SK-N-DZ (cell line): ENCODE results near the gene CHRNB1. TPM values are rescaled to one million over a fixed set of nuclear protein-coding genes. Genes with fewer than 3 reads are reported as not detected.

Source experiments
- DNase-seq: peaks from one replicate; pipeline ENCODE4 v3.0.0-alpha.2; 2015; ENCODE audit warnings: low spot score
- polyA plus RNA-seq, 2 experiments: library from polyadenylated mRNA; depleted of rRNA; stranded (reverse); fragments of >200 nt; gene quantifications; 2 replicates each; pipeline ENCODE4 v1.2.3, GENCODE V29; 2014

The CHRNB1 gene, protein sequence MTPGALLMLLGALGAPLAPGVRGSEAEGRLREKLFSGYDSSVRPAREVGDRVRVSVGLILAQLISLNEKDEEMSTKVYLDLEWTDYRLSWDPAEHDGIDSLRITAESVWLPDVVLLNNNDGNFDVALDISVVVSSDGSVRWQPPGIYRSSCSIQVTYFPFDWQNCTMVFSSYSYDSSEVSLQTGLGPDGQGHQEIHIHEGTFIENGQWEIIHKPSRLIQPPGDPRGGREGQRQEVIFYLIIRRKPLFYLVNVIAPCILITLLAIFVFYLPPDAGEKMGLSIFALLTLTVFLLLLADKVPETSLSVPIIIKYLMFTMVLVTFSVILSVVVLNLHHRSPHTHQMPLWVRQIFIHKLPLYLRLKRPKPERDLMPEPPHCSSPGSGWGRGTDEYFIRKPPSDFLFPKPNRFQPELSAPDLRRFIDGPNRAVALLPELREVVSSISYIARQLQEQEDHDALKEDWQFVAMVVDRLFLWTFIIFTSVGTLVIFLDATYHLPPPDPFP
- 11.4 and 13.7 TPM in 2 replicates for polyA plus RNA-seq (2014; cell fraction: cytosol; rRNA removed)
- polyA plus RNA-seq (2014; cell fraction: nucleus; rRNA removed): 1.5 and 3.1 TPM in 2 replicates

DNA sequence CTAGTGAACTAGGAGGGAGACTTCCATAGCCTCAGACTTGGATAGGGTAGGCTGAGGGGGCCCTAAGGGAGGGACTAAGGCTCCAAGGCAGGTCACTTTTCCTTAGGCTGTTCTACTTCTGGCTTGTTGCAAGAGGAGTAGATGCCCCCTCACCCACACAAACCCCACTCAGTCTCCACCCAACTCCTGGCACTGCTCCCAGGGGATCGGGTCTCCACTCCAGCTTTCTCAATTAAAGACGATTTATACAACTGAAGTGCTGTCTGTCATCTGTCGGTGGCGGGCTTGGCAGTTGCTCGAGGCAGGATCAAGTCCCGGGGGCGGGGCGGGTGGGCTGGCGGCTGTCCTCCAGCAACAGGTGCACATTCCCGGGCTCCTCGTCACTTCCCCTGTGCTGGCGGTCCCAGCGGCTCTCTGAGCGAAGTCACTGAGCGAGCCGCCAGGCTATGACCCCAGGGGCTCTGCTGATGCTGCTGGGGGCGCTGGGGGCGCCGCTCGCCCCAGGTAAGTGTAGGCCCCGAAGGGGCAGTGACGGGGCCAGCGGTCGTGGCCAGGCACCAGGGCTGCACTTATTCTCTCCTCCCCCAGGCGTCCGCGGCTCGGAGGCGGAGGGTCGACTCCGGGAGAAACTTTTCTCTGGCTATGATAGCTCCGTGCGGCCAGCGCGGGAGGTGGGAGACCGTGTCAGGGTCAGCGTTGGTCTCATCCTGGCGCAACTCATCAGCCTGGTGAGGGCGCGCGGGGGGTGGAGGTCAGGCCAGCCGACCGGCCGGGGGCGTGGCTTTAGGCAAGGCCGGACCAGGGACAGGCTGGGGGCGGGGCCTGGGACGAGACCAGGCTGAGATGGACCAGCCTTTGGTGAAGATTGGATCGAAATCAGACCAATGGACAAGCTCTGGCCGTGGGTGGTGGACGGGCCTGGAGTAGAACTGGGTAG, at the start of gene CHRNB1:
CHRNB1 (plus strand) TSS at position 380 of the 937 bp plus-strand sequence; CDS start at position 447, 67 bp downstream.
- DNase-seq: peak; percentile 58

- no peak for DNase-seq
Observed at GRCh38 chr17:7396147-7396546, 48.7 kb upstream of the CHRNB1 start.

- no peak for DNase-seq
Observed at GRCh38 chr17:7398612-7399011, 46.2 kb upstream of the CHRNB1 start.

GRCh38 chr17:7403043-7403726, 41.7 kb upstream of the CHRNB1 start:
- no peak for DNase-seq

- DNase-seq: no peak
Observed at GRCh38 chr17:7403727-7403976, 41.2 kb upstream of the CHRNB1 start.

DNA sequence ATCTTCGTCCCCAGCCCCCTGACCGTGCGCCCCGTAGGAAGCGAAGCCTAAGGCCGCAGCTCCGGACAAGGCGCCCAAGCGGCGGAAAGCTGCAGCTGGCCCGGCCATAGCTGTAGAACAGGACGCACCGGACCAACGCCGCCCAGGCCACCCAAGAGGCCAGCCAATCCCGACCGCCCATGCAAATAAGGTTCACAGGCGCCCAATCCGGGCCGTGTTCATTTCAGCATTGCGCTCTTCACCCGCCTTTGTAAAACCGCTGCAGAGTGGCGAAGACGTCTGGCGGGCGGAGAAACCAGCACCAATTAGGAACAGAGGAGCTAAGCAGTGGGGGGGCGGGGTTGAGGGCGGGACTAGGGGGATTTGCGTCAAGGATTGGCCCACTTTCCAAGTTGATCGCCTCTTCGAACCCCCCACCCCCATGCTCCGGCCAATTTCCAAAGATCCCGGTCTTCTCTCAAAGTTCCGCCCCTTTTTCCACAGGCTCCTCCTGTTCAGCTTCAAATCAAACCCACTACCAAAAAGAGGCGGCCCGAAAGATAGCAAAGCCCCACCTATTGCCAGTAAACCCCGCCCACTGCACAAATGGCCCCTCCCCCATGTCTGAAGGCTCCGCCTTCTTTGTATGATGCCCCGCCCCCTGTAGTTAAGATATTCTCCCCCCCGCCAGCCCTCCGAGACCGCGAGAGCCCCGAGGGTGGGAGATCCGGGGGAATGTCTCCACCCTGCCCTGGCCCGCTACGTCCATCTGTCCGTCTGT, 40.7 kb upstream of the CHRNB1 start, which contains the start of gene TMEM256:
TMEM256 (minus strand) TSS at position 121 of the 760 bp plus-strand sequence; CDS start at position 108, 13 bp downstream.
- DNase-seq: peak; percentile 100

- no peak for DNase-seq
Observed at GRCh38 chr17:7404737-7405349, 40.0 kb upstream of the CHRNB1 start.

DNA sequence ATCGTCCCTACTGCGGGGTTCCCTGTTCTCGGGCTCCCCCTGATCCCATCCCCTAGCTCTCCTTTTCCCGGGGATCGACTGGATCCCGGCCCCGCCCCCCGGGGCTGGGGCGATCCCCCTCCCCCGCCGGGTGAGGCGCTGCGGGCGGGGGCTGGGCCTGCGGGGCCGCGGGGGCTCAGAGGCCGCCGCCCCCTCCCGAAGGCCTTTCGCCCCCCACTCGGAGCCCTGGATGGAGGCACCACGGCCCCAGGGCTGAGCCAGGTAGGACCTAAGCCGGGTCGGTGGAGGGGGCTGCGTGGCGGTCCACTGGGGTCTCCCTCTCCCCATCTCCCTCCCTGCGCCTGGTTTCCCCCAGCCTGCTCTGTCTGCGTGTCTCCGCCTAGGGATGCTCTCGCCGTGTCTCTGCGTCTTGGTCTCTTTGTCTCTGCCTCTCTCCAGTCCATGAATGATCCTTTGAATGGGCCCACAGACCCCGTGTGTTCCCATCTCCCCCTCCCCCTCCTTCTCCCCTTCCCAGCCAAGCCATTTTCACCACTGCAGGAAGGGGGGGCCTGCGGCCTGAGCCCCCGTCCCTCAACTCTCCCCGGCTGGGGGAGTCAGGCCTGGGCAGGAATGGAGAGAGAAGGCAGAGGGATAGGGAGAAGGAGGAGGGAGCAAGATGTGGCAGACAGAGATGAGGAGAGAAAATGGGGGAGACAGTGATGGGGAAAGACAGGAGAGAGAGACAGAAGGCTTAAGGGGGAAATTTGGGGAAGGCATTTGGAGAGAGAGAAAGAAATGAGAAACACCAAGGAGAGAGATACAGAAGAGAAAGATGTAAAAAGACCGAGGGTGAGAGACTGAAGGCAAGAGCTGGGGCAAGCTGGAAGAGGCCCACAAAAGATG, 39.3 kb upstream of the CHRNB1 start:
- no peak for DNase-seq

DNA sequence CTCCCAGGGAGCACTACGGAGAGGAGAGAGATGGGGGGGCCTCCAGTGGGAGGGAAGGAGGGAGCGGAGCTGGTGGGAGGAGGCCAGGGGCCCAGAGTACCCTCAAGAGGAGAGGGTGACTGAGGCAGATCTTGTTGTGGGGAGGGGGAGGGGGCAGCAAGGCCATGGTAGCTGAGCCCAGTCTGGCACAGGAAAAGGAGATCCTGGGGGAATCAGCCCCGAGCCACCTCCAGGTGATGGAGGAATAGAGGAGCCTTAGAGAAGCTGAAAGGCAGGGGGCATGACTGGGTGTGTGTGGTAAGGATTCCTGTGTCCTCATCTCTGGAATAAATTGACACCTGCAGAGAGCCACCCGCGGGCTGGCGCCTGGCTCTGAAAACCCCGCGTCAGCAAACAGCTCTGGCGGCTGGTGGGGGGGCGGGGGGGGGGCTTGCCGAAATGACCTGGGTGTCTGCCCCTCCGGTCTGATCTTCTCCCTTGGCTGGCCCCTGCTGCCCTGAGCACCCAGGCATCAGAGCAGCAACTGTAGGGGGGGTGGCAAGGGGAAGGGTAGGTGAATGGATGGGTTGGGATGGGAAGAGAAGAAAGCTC, 38.5 kb upstream of the CHRNB1 start:
- DNase-seq: no peak

GRCh38 chr17:7407082-7407481, 37.8 kb upstream of the CHRNB1 start:
- DNase-seq: no peak

DNA sequence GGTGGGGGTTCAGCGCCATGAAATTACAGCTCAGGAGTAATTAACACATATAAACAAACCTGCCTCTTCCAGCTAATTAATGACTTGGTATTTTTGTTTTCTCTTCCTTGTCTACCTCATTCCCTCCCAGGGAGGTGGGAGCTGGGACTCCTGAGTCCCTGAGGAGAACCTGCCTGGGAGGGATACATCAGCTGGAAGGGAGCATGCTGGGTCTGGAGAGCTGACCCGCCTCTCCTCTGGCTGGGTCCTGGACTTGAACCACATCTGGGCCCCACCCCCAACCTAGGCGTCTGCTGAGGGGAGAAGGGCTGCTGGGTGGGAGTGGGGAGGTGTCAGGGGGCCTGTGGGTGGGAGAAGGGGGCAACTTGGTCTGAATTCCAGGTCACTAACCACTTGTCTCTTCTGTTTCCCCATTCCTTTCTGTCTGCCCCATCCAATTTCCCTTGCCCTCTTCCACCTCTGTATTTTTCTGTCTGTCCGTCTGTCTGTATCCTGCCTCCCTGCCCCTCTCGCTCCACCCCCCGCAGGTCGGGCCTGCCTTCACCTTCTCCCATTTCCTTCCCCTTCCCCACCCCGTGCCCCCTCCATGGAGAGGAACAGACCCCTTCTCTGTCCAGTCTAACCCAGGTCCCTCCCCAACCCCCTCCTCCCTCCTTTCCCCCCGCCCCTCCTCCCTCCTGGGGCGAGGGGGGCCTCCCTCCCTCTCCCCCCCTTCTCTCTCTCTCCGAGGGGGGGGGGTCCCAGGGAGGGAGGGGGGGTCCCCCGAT, 37.2 kb upstream of the CHRNB1 start, which contains the start of gene NLGN2:
NLGN2 (plus strand) TSS at position 361 of the 767 bp plus-strand sequence. CDS start 411 bp downstream, outside the sequence.
- no peak for DNase-seq

DNA sequence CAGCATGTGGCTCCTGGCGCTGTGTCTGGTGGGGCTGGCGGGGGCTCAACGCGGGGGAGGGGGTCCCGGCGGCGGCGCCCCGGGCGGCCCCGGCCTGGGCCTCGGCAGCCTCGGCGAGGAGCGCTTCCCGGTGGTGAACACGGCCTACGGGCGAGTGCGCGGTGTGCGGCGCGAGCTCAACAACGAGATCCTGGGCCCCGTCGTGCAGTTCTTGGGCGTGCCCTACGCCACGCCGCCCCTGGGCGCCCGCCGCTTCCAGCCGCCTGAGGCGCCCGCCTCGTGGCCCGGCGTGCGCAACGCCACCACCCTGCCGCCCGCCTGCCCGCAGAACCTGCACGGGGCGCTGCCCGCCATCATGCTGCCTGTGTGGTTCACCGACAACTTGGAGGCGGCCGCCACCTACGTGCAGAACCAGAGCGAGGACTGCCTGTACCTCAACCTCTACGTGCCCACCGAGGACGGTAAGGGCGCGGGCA, 36.6 kb upstream of the CHRNB1 start:
- DNase-seq: no peak

GRCh38 chr17:7408863-7409262, 36.0 kb upstream of the CHRNB1 start:
- DNase-seq: no peak

GRCh38 chr17:7409716-7410115, 35.1 kb upstream of the CHRNB1 start:
- no peak for DNase-seq

DNA sequence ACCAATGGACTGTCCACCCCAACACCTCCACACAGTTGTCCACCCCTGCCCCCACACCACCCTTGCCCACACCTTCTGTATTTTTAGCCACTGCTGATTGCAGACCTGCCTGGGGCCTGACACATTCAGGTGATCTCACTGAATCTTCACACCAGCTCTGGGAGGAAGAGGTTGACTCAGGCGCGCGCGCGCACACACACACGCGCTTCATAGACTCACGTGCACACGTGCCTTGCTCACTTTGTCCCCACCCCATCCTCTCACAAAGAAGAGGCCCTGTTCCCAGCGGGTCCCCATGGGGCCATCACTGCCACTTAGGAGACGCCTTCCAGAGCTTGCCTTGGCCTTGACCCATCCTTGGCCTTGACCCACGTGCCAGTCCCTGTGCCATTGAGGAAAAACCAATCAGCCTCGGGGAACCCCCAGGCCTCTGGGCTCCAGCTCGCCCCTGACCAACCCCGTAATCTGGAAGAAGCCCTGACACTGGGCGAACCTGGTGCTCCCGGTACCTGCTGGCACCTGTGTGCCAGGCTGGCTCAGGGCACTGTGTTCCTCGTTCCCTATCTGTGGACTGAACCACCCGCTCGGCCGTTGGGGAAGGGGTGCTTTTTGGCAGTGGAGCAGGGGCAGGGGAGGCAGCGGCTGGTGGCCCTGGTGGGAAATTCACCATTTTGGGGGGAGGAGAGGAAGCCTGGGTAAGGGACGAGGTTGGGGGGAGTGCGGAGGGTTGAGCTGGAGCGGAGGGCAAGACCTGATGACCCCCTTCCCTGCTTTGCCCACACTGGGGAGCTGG, 34.0 kb upstream of the CHRNB1 start:
- no peak for DNase-seq

DNA sequence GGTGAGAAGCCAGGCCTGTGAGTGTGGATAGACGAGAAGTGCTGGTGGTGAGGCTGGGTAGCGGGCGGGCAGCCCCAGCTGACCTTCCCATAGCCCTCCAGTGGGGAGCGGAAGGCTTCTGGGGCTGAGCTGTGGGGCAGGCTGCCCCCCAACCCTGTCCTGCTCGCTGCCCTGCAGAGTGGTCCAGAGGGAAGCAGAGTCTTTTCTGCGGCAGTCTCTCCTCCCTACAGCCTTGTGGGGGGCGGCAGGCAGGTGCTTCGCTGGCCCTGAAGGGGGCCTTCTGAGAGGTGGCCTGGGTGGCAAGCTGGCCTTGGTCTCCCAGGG, 33.5 kb upstream of the CHRNB1 start:
- no peak for DNase-seq

DNA sequence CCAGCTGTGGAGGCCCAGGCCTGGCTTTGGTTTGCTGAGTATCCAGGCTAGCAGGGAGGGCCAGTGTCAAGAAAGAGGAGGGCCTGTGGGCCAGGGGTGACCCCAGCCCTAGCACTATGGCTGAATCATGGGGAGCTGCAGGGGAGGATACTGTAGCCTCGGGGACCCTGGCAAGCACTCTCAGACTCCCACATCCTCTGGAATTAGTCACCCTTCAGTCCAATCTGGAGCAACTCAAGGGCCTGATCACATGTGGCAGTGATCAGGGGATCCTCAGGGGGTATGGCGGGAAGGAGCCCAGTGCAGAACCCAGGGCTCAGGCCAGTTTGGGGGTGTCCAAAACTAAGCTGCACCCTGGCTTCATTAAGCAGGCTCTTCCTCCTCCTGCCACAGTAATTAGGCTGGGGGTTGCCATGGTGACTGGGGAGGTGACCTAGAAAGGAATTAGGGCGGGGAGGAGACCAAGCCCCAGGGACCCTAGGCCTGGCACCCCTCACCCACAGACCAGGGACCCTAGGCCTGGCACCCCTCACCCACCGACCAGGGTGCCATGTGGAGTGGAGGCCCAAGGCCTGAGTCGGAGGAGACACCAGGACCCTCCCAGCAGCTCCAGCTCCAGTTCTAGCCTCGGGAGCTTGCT, 31.4 kb upstream of the CHRNB1 start:
- DNase-seq: no peak
